Esophagus muscularis mucosa (tissue), 4 donors: ENCODE measurements around the gene B3GLCT. TPM values are rescaled to one million over a fixed set of nuclear protein-coding genes. Genes with fewer than 3 reads are reported as not detected.

Experiments
- DNase-seq: peaks from one replicate; pipeline ENCODE4 v3.0.0-alpha.2; 2017; ENCODE audit errors: extremely low spot score
- H3K27ac ChIP-seq, 4 donors: fragments of 200-600 bp; sonication (generic); replicated peaks in 1 of 4; 1 replicate in 3 of 4; 2 replicates in 1 of 4; pipeline ENCODE4 v1.5.1; 2016 to 2019; ENCODE audit warnings: mild to moderate bottlenecking in 1 of 4
- H3K27me3 ChIP-seq, 4 donors: fragments of 200-600 bp; sonication (generic); one replicate each; pipeline versions ENCODE4 v1.5.1 to v1.6.0; 2016 to 2019
- H3K36me3 ChIP-seq, 4 donors: fragments of 200-600 bp; sonication (generic); one replicate each; pipeline ENCODE4 v1.5.1; 2016 to 2019
- H3K4me1 ChIP-seq, 4 donors: fragments of 200-600 bp; sonication (generic); one replicate each; pipeline ENCODE4 v1.5.1; 2016 to 2019
- H3K4me3 ChIP-seq, 4 donors: fragments of 200-600 bp; sonication (generic); 1 replicate in 2 of 4; 2 replicates in 2 of 4; pipeline ENCODE4 v1.5.1; 2016 to 2019; ENCODE audit warnings: mild to moderate bottlenecking in 4 of 4, moderate library complexity in 1 of 4
- H3K9me3 ChIP-seq, 4 donors: fragments of 200-600 bp; sonication (generic); 1 replicate in 3 of 4; 2 replicates in 1 of 4; pipeline ENCODE4 v1.5.1; 2016 to 2019
- CTCF ChIP-seq, 3 experiments: fragments of 200-600 bp in 2 of 3; fragments of 450-650 bp in 1 of 3; sonication (generic) in 2 of 3; IDR thresholded peaks; one replicate each; pipeline ENCODE4 v1.5.1; 2017 to 2019; ENCODE audit warnings: antibody characterized with exemption in 3 of 3, mild to moderate bottlenecking in 2 of 3, moderate library complexity in 1 of 3
- EP300 ChIP-seq: sonication (generic); formaldehyde crosslinking; IDR thresholded peaks from one replicate; pipeline ENCODE4 v1.6.1; 2017; ENCODE audit warnings: antibody characterized with exemption
- POLR2A ChIP-seq: fragments of 450-650 bp; IDR thresholded peaks from one replicate; pipeline ENCODE4 v1.6.1; 2017; ENCODE audit warnings: antibody characterized with exemption, moderate library complexity, mild to moderate bottlenecking, low read depth
- POLR2AphosphoS5 ChIP-seq, 2 donors: sonication (generic); formaldehyde crosslinking; IDR thresholded peaks; one replicate each; pipeline ENCODE4 v1.6.1; 2017; ENCODE audit warnings: antibody characterized with exemption in 2 of 2
- whole genome bisulfite sequencing: methylation state at CpG from one replicate; pipeline ENCODE4 v1.1.5; 2018; 5-methylcytosine and 5-hydroxymethylcytosine counted together
- intact Hi-C: fragments of 100-400 bp; cut with DNase I; formaldehyde crosslinking; loops from one replicate; pipeline ENCODE4 v1.15.1; 2023
- total RNA-seq, 4 donors: library from RNA; depleted of rRNA; stranded (reverse); fragments of >200 nt; gene quantifications; one replicate each; pipeline versions ENCODE4 v1.1.0 to v1.2.1, GENCODE V29; 2016

Gene B3GLCT
- total RNA-seq, 4 donors from 2014 or later: 5.2 to 8.8 (median 5.6) TPM

GRCh38 chr13:31223640-31224039, 23.9 kb downstream of the B3GLCT start:
- Histone ChIP-seq H3K36me3 (peaks cover 0 to 4% (median 0%) of the 10 kb centered on the region in 4 donors), H3K27ac (no peak overlapping the region), H3K4me1 (no peaks in the 10 kb centered on the region), H3K4me3 (no peak overlapping the region), H3K27me3 (no peaks in the 10 kb centered on the region), H3K9me3 (no peaks in the 10 kb centered on the region)
- no peak for TF ChIP-seq EP300
- no peak for TF ChIP-seq CTCF (IDR thresholded peaks at IDR 0.05)
- intact Hi-C loops: no loop called here
- DNase-seq: no peak
- WGBS: 100% methylated on average over 2 of the region's 2 CpGs

- no peak overlapping the region for H3K27ac ChIP-seq
- intact Hi-C loops: no loop called here
- no peaks in the 10 kb centered on the region for H3K27me3 ChIP-seq
- peaks cover 0 to 4% (median 0%) of the 10 kb centered on the region in 4 donors for H3K36me3 ChIP-seq
- TF ChIP-seq EP300 (no peak), POLR2AphosphoS5 (IDR thresholded peaks at IDR 0.05) (no peak), POLR2A (no peak), CTCF (IDR thresholded peaks at IDR 0.05) (no peak)
- DNase-seq: no peak
- H3K9me3 ChIP-seq: no peaks in the 10 kb centered on the region
- no peaks in the 10 kb centered on the region for H3K4me1 ChIP-seq
- 93% methylated on average over 5 of the region's 5 CpGs for WGBS
- H3K4me3 ChIP-seq: no peak overlapping the region
Measured at GRCh38 chr13:31224174-31224669, 24.4 kb downstream of the B3GLCT start.

GRCh38 chr13:31224963-31225559, 25.3 kb downstream of the B3GLCT start:
- no peaks in the 10 kb centered on the region for H3K4me1 ChIP-seq
- no peak overlapping the region for H3K27ac ChIP-seq
- TF ChIP-seq POLR2AphosphoS5 (IDR thresholded peaks at IDR 0.05) (no peak), POLR2A (no peak), CTCF (IDR thresholded peaks at IDR 0.05) (no peak), EP300 (no peak)
- H3K36me3 ChIP-seq: peaks cover 0 to 4% (median under 1%) of the 10 kb centered on the region in 4 donors
- DNase-seq: no peak
- no peaks in the 10 kb centered on the region for H3K9me3 ChIP-seq
- no peaks in the 10 kb centered on the region for H3K27me3 ChIP-seq
- intact Hi-C loops: no loop called here
- 73% methylated on average over 2 of the region's 2 CpGs for WGBS
- H3K4me3 ChIP-seq: no peak overlapping the region

- no peaks in the 10 kb centered on the region for H3K9me3 ChIP-seq
- TF ChIP-seq POLR2A: no peak
- no peak for TF ChIP-seq CTCF (IDR thresholded peaks at IDR 0.05)
- no peak for TF ChIP-seq EP300
- TF ChIP-seq POLR2AphosphoS5 (IDR thresholded peaks at IDR 0.05): no peak
- peaks cover 0 to 10% (median 2%) of the 10 kb centered on the region in 4 donors for H3K36me3 ChIP-seq
- H3K4me1 ChIP-seq: no peaks in the 10 kb centered on the region
- intact Hi-C loops: no loop called here
- no peak overlapping the region for H3K27ac ChIP-seq
- H3K27me3 ChIP-seq: no peaks in the 10 kb centered on the region
- 96% methylated on average over 9 of the region's 9 CpGs for WGBS
- DNase-seq: no peak
- H3K4me3 ChIP-seq: no peak overlapping the region
Measured at GRCh38 chr13:31225998-31226675, 26.4 kb downstream of the B3GLCT start.
